Measurements from ENCODE around the gene SLC25A38.

Gene SLC25A38

GRCh38 chr3:39358333-39358732 is 24.8 kb upstream of the SLC25A38 start:
- Histone ChIP-seq H3K9ac (ENCODE audit: low read length) (no peak overlapping the region), H3K4me1 (ENCODE audit: low read length) (no peaks in the 10 kb centered on the region), H4K20me1 (ENCODE audit: insufficient read depth, low read length) (no peaks in the 10 kb centered on the region), H3F3A (ENCODE audit: insufficient read depth, low read length) (no peaks in the 10 kb centered on the region), H3K4me2 (ENCODE audit: low read depth, low read length) (no peak overlapping the region), H3K9me3 (replicated peaks; ENCODE audit: insufficient read depth, low read length) (no peaks in the 10 kb centered on the region), H3K27ac (ENCODE audit: low read length) (no peak overlapping the region), H3K4me3 (ENCODE audit: low read length) (no peak overlapping the region), H3K27me3 (replicated peaks; ENCODE audit: insufficient read depth, low read length) (no peaks in the 10 kb centered on the region), H3K36me3 (replicated peaks; ENCODE audit: insufficient read depth, low read length) (no peaks in the 10 kb centered on the region), H3K9me2 (replicated peaks; ENCODE audit: insufficient read depth, low read length) (no peaks in the 10 kb centered on the region), H2AFZ (ENCODE audit: low read length) (no peak overlapping the region), H3K79me2 (ENCODE audit: low read length) (no peaks in the 10 kb centered on the region)
- DNase-seq: no peak
- TF ChIP-seq EZH2phosphoT487 (IDR thresholded peaks at IDR 0.05; ENCODE audit: low read length) (no peak), EZH2 (optimal IDR thresholded peaks at IDR 0.05; ENCODE audit: low read depth, low read length) (no peak), CTCF (IDR thresholded peaks at IDR 0.05; ENCODE audit: low read length) (no peak)

- Histone ChIP-seq H3K4me2 (ENCODE audit: low read depth, low read length) (no peak overlapping the region), H3K27me3 (replicated peaks; ENCODE audit: insufficient read depth, low read length) (no peaks in the 10 kb centered on the region), H3K9ac (ENCODE audit: low read length) (no peak overlapping the region), H3K4me1 (ENCODE audit: low read length) (no peaks in the 10 kb centered on the region), H2AFZ (ENCODE audit: low read length) (no peak overlapping the region), H3K27ac (ENCODE audit: low read length) (no peak overlapping the region), H3K79me2 (ENCODE audit: low read length) (no peaks in the 10 kb centered on the region), H3K4me3 (ENCODE audit: low read length) (no peak overlapping the region), H3F3A (ENCODE audit: insufficient read depth, low read length) (no peaks in the 10 kb centered on the region), H3K9me2 (replicated peaks; ENCODE audit: insufficient read depth, low read length) (no peaks in the 10 kb centered on the region), H3K36me3 (replicated peaks; ENCODE audit: insufficient read depth, low read length) (no peaks in the 10 kb centered on the region), H4K20me1 (ENCODE audit: insufficient read depth, low read length) (no peaks in the 10 kb centered on the region), H3K9me3 (replicated peaks; ENCODE audit: insufficient read depth, low read length) (no peaks in the 10 kb centered on the region)
- no peak for TF ChIP-seq EZH2phosphoT487 (IDR thresholded peaks at IDR 0.05; ENCODE audit: low read length)
- TF ChIP-seq CTCF (IDR thresholded peaks at IDR 0.05; ENCODE audit: low read length): no peak
- TF ChIP-seq EZH2 (optimal IDR thresholded peaks at IDR 0.05; ENCODE audit: low read depth, low read length): no peak
- no peak for DNase-seq
These were observed 21.8 kb upstream of the SLC25A38 start for GRCh38 chr3:39361252-39361927.

GRCh38 chr3:39362192-39362591 is 21.0 kb upstream of the SLC25A38 start:
- no peak for DNase-seq
- Histone ChIP-seq H3K4me1 (ENCODE audit: low read length) (no peaks in the 10 kb centered on the region), H2AFZ (ENCODE audit: low read length) (no peak overlapping the region), H3K27ac (ENCODE audit: low read length) (no peak overlapping the region), H4K20me1 (ENCODE audit: insufficient read depth, low read length) (no peaks in the 10 kb centered on the region), H3K4me3 (ENCODE audit: low read length) (no peak overlapping the region), H3K79me2 (ENCODE audit: low read length) (no peaks in the 10 kb centered on the region), H3K9ac (ENCODE audit: low read length) (no peak overlapping the region), H3K27me3 (replicated peaks; ENCODE audit: insufficient read depth, low read length) (no peaks in the 10 kb centered on the region), H3K9me3 (replicated peaks; ENCODE audit: insufficient read depth, low read length) (no peaks in the 10 kb centered on the region), H3F3A (ENCODE audit: insufficient read depth, low read length) (no peaks in the 10 kb centered on the region), H3K9me2 (replicated peaks; ENCODE audit: insufficient read depth, low read length) (no peaks in the 10 kb centered on the region), H3K4me2 (ENCODE audit: low read depth, low read length) (no peak overlapping the region), H3K36me3 (replicated peaks; ENCODE audit: insufficient read depth, low read length) (no peaks in the 10 kb centered on the region)
- TF ChIP-seq EZH2phosphoT487 (IDR thresholded peaks at IDR 0.05; ENCODE audit: low read length): no peak
- TF ChIP-seq CTCF (IDR thresholded peaks at IDR 0.05; ENCODE audit: low read length): no peak
- TF ChIP-seq EZH2 (optimal IDR thresholded peaks at IDR 0.05; ENCODE audit: low read depth, low read length): no peak

All from MM.1S (cell line).